Measurements from ENCODE around the gene POMGNT1. TPM values are rescaled to one million over a fixed set of nuclear protein-coding genes. Genes with fewer than 3 reads are reported as not detected.
"Not testable (repeated sequence)": the region's sequence is repeated elsewhere in the genome, so short reads cannot be mapped to it uniquely, and the experiment has no call there.

The POMGNT1 gene
- total RNA-seq (10 to 100 TPM; 52.9 to 64.5 TPM), polyA plus RNA-seq (ENCODE audit: insufficient read length in 6 of 6) (10 to 100 TPM; 61.7 to 85.3 (median 76.8) TPM)
- long read RNA-seq, donor 1, partial matches to known transcripts = 0 of 3 reads
- long read RNA-seq, donor 1, other reads (novel, unspliced or antisense) = 0 of 3 reads
- long read RNA-seq, donor 2, transcript POMGNT1-201 (22 exons, 2,728 nt) = major isoform, 6 of 8 reads
- long read RNA-seq, donor 2, partial matches to known transcripts = 0 of 8 reads
- long read RNA-seq, donor 2, other reads (novel, unspliced or antisense) = 0 of 8 reads
- long read RNA-seq, donor 3, transcript POMGNT1-201 (22 exons, 2,728 nt) = major isoform, 9 of 10 reads
- long read RNA-seq, donor 3, partial matches to known transcripts = 0 of 10 reads
- long read RNA-seq, donor 3, other reads (novel, unspliced or antisense) = 0 of 10 reads
- long read RNA-seq, donor 4, partial matches to known transcripts = 6 of 11 reads
- long read RNA-seq, donor 4, other reads (novel, unspliced or antisense) = 1 of 11 reads
- long read RNA-seq, donor 5, partial matches to known transcripts = 0 of 2 reads
- long read RNA-seq, donor 5, other reads (novel, unspliced or antisense) = 0 of 2 reads
- long read RNA-seq, donor 6, transcript POMGNT1-201 (22 exons, 2,728 nt) = major isoform, 10 of 15 reads
- long read RNA-seq, donor 6, partial matches to known transcripts = 5 of 15 reads
- long read RNA-seq, donor 6, other reads (novel, unspliced or antisense) = 0 of 15 reads
- long read RNA-seq, donor 7, partial matches to known transcripts = 0 of 6 reads
- long read RNA-seq, donor 7, other reads (novel, unspliced or antisense) = 0 of 6 reads
- long read RNA-seq, donor 8, transcript POMGNT1-201 (22 exons, 2,728 nt) = major isoform, 15 of 20 reads
- long read RNA-seq, donor 8, partial matches to known transcripts = 5 of 20 reads
- long read RNA-seq, donor 8, other reads (novel, unspliced or antisense) = 0 of 20 reads
- long read RNA-seq, donor 9 = 0 reads
- long read RNA-seq, donor 10, transcript POMGNT1-201 (22 exons, 2,728 nt) = major isoform, 7 of 18 reads
- long read RNA-seq, donor 10, partial matches to known transcripts = 2 of 18 reads
- long read RNA-seq, donor 10, other reads (novel, unspliced or antisense) = 9 of 18 reads
- long read RNA-seq, donor 11, transcript POMGNT1-201 (22 exons, 2,728 nt) = major isoform, 10 of 10 reads
- long read RNA-seq, donor 11, partial matches to known transcripts = 0 of 10 reads
- long read RNA-seq, donor 11, other reads (novel, unspliced or antisense) = 0 of 10 reads
- long read RNA-seq, donor 12, transcript POMGNT1-201 (22 exons, 2,728 nt) = major isoform, 6 of 6 reads
- long read RNA-seq, donor 12, partial matches to known transcripts = 0 of 6 reads
- long read RNA-seq, donor 12, other reads (novel, unspliced or antisense) = 0 of 6 reads

DNA sequence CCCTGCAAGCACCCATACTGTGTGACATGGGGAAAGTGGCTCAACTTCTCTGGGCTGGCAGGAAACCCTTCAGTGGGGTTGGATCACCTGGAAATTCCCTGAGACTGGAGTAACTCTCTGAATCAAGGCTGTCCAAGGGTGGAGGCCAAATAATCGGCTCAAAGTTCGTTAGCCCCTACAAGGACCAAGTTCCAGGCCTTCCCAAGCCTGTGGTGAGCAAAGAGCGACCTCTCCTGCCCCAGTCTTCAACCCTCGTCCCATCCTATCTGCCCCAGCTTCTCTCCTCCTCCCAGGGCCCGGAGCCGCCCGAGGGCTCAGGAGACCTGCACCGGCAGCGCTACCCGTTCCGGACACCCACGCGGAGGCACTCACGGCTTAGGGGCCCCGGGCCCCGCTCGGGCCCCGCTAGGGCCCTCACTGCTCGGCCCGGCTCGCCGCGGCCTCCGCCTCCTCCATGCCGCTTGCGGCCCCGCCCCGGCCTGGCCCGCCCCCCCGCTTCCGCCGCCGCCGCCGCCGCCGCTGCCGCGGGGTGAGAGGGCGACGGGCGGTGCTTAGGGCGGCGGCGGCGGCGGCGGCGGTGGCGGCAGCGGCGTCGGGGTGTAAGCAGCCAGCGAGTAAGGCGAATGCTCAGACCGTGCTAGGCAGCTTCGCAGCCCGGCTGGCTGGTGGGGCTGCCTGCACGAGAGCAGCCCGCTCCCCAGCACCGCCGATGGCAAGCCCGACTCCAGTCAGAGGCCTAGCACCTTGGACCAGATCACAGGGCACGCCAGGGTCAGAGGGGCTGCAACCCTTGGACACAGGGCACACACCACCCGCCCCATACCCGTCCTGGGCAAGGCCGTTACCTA, at the start of gene POMGNT1:
Gene POMGNT1, minus strand, starts transcription at position 471 of the 848 bp plus-strand sequence. CDS start 613 bp downstream, outside the sequence.
- H3K36me3 ChIP-seq = peaks cover 0 to 27% of the 10 kb centered on the region in 2 donors
- no peaks in the 10 kb centered on the region for H3K9me3 ChIP-seq
- ATAC-seq = peak; percentile 95
- TF ChIP-seq, protein P1, sequence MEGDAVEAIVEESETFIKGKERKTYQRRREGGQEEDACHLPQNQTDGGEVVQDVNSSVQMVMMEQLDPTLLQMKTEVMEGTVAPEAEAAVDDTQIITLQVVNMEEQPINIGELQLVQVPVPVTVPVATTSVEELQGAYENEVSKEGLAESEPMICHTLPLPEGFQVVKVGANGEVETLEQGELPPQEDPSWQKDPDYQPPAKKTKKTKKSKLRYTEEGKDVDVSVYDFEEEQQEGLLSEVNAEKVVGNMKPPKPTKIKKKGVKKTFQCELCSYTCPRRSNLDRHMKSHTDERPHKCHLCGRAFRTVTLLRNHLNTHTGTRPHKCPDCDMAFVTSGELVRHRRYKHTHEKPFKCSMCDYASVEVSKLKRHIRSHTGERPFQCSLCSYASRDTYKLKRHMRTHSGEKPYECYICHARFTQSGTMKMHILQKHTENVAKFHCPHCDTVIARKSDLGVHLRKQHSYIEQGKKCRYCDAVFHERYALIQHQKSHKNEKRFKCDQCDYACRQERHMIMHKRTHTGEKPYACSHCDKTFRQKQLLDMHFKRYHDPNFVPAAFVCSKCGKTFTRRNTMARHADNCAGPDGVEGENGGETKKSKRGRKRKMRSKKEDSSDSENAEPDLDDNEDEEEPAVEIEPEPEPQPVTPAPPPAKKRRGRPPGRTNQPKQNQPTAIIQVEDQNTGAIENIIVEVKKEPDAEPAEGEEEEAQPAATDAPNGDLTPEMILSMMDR (IDR thresholded peaks at IDR 0.05) = no peak
- intact Hi-C loops (cut with DNase I) = no loop called here
- DNase-seq = peak in 3 of 4 donors; percentile 40 to 96 (median 51)
- peak within 1 kb of the TSS; percentile 72 to 78 for H3K4me3 ChIP-seq
- peaks cover 0 to 2% of the 10 kb centered on the region in 2 donors for H3K27me3 ChIP-seq
- peaks cover 10 to 27% of the 10 kb centered on the region in 2 donors for H3K4me1 ChIP-seq
- H3K27ac ChIP-seq = peak within 1 kb of the TSS; percentile 47 to 74

DNA sequence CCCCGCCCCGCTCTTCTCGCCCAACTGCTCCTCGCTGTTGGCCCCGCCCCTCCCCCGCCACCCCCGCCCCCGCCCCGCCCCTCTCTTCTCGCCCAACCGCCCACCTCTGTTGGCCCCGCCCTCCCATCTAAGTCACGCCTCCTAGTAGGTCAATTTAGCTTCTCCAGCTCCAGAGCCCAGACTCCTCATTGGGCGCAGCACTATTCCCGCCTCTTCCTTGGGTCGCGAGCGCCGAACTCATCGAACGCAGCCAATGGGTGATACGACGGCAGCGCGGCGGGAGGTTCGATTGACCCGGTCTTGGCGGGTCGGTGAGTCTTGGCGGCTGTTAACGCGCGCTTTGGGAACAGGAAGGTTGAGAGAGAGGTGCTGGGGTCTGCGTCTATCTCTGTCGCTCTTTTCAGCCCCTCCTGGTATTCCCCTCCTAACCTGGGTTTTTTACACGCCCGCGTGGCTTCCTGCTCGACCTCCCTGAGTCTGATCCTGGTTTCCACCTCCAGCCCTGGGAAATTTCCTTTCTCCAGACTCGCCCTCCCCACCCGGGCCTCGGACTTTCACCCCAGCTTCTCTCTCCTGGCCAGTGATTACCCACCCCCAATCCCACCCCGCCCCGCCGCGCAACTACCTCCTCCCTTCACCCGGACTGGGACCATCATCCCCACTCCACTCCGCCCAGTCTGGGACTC, 49.3 kb upstream of the POMGNT1 start, which contains the start of gene RAD54L:
Gene RAD54L, plus strand, starts transcription at position 328 of the 686 bp plus-strand sequence. CDS start 643 bp downstream, outside the sequence.
- TF ChIP-seq, protein P1 (IDR thresholded peaks at IDR 0.05) = no peak
- intact Hi-C loops (cut with DNase I) = no loop called here

DNA sequence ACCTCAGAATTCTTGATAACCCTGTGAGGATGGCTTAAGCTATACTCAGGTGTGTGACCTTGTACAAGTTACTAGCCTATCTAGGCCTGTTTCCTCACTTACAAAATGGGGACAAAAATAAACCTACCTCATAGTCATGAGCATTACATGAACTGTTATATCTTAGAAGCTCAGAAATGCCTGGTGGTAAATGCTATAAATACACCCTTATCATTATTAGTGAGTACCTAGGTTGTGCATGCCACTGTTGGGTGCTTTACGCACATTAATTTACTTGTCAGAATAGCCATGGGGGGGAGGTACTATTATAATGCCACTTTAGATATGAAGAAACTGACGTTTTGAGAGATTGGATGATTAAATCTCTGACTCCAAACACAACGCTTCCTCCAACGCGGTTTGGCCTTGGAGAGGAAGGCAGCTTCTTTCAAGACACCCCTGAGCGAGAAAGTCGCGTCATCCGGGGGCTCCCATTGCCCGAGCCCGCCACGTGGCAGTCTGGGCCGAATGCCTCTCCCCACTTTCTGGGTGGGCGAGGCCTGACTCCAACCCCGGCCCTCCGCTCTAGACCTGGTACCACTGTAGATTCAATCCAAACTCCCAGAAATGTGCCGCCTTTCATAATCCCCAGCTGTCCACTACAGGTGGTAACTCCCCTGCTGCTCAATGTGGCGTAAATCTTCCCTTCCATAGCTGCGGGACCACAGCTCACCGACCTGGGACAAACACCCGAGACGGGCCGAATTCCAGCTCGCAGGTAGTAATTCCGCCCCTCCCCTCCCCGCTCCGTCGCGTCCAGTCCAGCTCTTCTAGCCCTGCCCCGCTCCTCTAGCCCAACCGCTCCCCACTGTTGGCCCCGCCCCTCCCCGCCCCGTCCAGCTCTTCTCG, 48.6 kb upstream of the POMGNT1 start:
- Histone ChIP-seq H3K4me3 (peak overlapping the region; percentile 45 to 61), H3K36me3 (no peaks in the 10 kb centered on the region), H3K4me1 (peaks cover 0 to 17% of the 10 kb centered on the region in 2 donors), H3K27me3 (no peaks in the 10 kb centered on the region), H3K27ac (peak overlapping the region; percentile 42 to 65), H3K9me3 (no peaks in the 10 kb centered on the region)
- TF ChIP-seq, protein P1 (IDR thresholded peaks at IDR 0.05) = no peak
- DNase-seq (peak in 3 of 4 donors; percentile 66 to 96 (median 67)), ATAC-seq (peak; percentile 93)
- intact Hi-C loops (cut with DNase I) = no loop called here

More for the DNA sequence above, 49.3 kb upstream of the POMGNT1 start, which contains the start of gene RAD54L:
- no peaks in the 10 kb centered on the region for H3K36me3 ChIP-seq
- peak; percentile 95 for ATAC-seq
- DNase-seq = peak; percentile 93 to 98 (median 96)
- no peaks in the 10 kb centered on the region for H3K9me3 ChIP-seq
- H3K27me3 ChIP-seq = no peaks in the 10 kb centered on the region
- H3K4me3 ChIP-seq = peak within 1 kb of the TSS; percentile 61 to 62
- H3K4me1 ChIP-seq = peaks cover 0 to 17% of the 10 kb centered on the region in 2 donors
- H3K27ac ChIP-seq = peak within 1 kb of the TSS; percentile 42 to 65

DNA sequence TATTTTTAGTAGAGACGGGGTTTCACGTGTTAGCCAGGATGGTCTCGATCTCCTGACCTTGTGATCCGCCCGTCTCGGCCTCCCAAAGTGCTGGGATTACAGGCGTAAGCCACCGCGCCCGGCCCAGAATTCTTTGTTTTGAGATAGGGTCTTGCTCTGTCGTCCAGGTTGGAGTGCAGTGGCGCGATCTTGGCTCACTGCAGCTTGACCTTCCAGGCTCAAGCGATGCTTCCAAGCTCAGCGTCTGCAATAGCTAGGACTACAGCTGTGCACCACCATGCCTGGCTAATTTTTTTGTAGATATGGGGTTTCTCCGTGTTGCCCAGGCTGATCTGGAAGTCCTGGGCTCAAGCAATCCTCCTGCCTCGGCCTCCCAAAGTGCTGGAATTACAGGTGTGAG, 47.9 kb upstream of the POMGNT1 start:
- H3K27me3 ChIP-seq; H3K27ac ChIP-seq; H3K9me3 ChIP-seq; H3K36me3 ChIP-seq; intact Hi-C loops (cut with DNase I); H3K4me3 ChIP-seq; DNase-seq; ATAC-seq: not testable (repeated sequence)
- H3K4me1 ChIP-seq = peaks cover 0 to 17% of the 10 kb centered on the region in 2 donors

All from left lung (tissue), 14 donors.